ENCODE measurements around the gene LDB3. TPM values are rescaled to one million over a fixed set of nuclear protein-coding genes. Genes with fewer than 3 reads are reported as not detected.

Gene LDB3
- polyA plus RNA-seq, 1 experiment: 0.83 TPM

GRCh38 chr10:86670290-86670811 lies 2.0 kb downstream of the LDB3 start:
- H3K4me3 ChIP-seq (ENCODE audit: low read depth, low read length): no peak overlapping the region
- CTCF ChIA-PET: interaction anchor here (0.7 to 2.7 kb wide), 2 partner anchors 11 to 18 kb away, joined by 3 to 11 read pairs; no protein-coding TSS in a partner anchor
- H3K36me3 ChIP-seq (ENCODE audit: control insufficient read depth, insufficient read depth, low read length): no peaks in the 10 kb centered on the region
- H3K27me3 ChIP-seq (ENCODE audit: control insufficient read depth, insufficient read depth, low read length): peaks cover 2% of the 10 kb centered on the region; the same call in 1 of the 2 replicates
- POLR2A ChIA-PET: no interaction called here
- TF ChIP-seq CTCF (IDR thresholded peaks at IDR 0.05; ENCODE audit: insufficient read depth, low read depth, low read length): no peak
- no peak for DNase-seq (ENCODE audit: low read depth)

- ChIA-PET POLR2A (no interaction called here), CTCF (interaction anchor here (2.7 kb wide), 1 partner anchor 17 kb away, joined by 11 read pairs; no protein-coding TSS in a partner anchor)
- H3K27me3 ChIP-seq (ENCODE audit: control insufficient read depth, insufficient read depth, low read length): peaks cover 2% of the 10 kb centered on the region; the same call in 1 of the 2 replicates
- no peak overlapping the region for H3K4me3 ChIP-seq (ENCODE audit: low read depth, low read length)
- H3K36me3 ChIP-seq (ENCODE audit: control insufficient read depth, insufficient read depth, low read length): no peaks in the 10 kb centered on the region
- TF ChIP-seq CTCF (IDR thresholded peaks at IDR 0.05; ENCODE audit: insufficient read depth, low read depth, low read length): no peak
- DNase-seq (ENCODE audit: low read depth): no peak
Measured at GRCh38 chr10:86670876-86671275, 2.6 kb downstream of the LDB3 start.

GRCh38 chr10:86671419-86671818 lies 3.1 kb downstream of the LDB3 start:
- Histone ChIP-seq H3K36me3 (ENCODE audit: control insufficient read depth, insufficient read depth, low read length) (no peaks in the 10 kb centered on the region), H3K27me3 (ENCODE audit: control insufficient read depth, insufficient read depth, low read length) (peaks cover 2% of the 10 kb centered on the region; the same call in 1 of the 2 replicates), H3K4me3 (ENCODE audit: low read depth, low read length) (no peak overlapping the region)
- ChIA-PET POLR2A (no interaction called here), CTCF (interaction anchor here (0.8 to 2.7 kb wide), 5 partner anchors 11 to 86 kb away, joined by 3 to 11 read pairs (median 4); no protein-coding TSS in a partner anchor)
- no peak for TF ChIP-seq CTCF (IDR thresholded peaks at IDR 0.05; ENCODE audit: insufficient read depth, low read depth, low read length)
- no peak for DNase-seq (ENCODE audit: low read depth)

- no peak for TF ChIP-seq CTCF (IDR thresholded peaks at IDR 0.05; ENCODE audit: insufficient read depth, low read depth, low read length)
- CTCF ChIA-PET: interaction anchor here (0.8 to 2.7 kb wide), 6 partner anchors 11 to 87 kb away, joined by 3 to 11 read pairs (median 4); no protein-coding TSS in a partner anchor
- H3K27me3 ChIP-seq (ENCODE audit: control insufficient read depth, insufficient read depth, low read length): peaks cover 2% of the 10 kb centered on the region; the same call in 1 of the 2 replicates
- no peaks in the 10 kb centered on the region for H3K36me3 ChIP-seq (ENCODE audit: control insufficient read depth, insufficient read depth, low read length)
- POLR2A ChIA-PET: no interaction called here
- no peak for DNase-seq (ENCODE audit: low read depth)
- H3K4me3 ChIP-seq (ENCODE audit: low read depth, low read length): no peak overlapping the region
Measured at GRCh38 chr10:86671985-86672710, 3.8 kb downstream of the LDB3 start.

- H3K4me3 ChIP-seq (ENCODE audit: low read depth, low read length): no peak overlapping the region
- peaks cover 2% of the 10 kb centered on the region; the same call in 1 of the 2 replicates for H3K27me3 ChIP-seq (ENCODE audit: control insufficient read depth, insufficient read depth, low read length)
- TF ChIP-seq CTCF (IDR thresholded peaks at IDR 0.05; ENCODE audit: insufficient read depth, low read depth, low read length): no peak
- DNase-seq (ENCODE audit: low read depth): no peak
- no peaks in the 10 kb centered on the region for H3K36me3 ChIP-seq (ENCODE audit: control insufficient read depth, insufficient read depth, low read length)
- CTCF ChIA-PET: interaction anchor here (0.9 to 1.3 kb wide), 5 partner anchors 12 to 287 kb away, joined by 3 to 5 read pairs (median 3); no protein-coding TSS in a partner anchor
- POLR2A ChIA-PET: no interaction called here
Measured at GRCh38 chr10:86673216-86673826, 5.0 kb downstream of the LDB3 start.

Data from BJ (cell line).